ENCODE measurements around the gene CCNL2. TPM values are rescaled to one million over a fixed set of nuclear protein-coding genes. Genes with fewer than 3 reads are reported as not detected.

CCNL2 gene
- total RNA-seq, result 126 and 152 TPM in 2 replicates

GRCh38 chr1:1399187-1399871, at the start of gene CCNL2:
Gene CCNL2, minus strand, starts transcription at chr1:1399335. Its CDS starts 29 bp downstream, at chr1:1399306.

GRCh38 chr1:1435106-1435903, 36.2 kb upstream of the CCNL2 start, which contains the start of gene VWA1:
Gene VWA1, plus strand, starts transcription at chr1:1435690. Its CDS starts 59 bp downstream, at chr1:1435749.

DNA sequence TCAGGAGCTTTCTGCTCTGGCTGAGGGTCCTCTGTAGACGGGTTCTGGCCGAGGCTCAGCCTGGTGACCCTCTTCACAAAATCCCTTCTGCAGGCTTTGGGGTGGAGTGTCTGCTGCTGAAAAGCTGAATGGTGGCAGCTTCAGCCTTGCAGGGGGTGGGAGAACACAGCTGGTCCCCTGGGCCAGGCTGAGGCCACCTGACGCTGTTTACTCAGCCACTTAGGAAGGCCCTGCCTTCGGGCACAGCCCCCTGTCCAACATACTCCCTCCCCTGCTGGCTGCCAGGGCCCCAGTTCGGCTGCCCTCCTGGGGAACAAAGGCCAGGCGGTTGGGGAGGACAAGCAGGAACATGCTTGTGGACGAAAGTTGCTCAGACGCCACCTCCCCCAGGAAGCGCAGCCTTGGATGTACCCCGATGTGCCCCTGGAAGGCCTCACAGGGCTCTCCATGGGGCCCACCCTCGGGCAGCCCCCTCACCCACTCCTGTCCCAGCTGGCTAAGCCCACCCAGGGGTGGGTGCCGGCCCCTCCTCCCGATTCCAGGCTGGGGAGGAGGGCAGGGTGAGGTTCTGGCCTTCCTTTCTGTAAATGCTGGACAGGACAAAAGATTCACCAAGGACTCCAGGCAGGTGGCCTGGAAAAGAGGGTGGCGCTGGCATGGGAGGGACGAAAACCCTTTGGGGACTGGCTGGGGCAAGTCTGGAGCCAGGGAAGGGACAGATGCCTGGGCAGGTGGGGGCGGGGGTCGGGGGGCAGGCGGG, 22.2 kb upstream of the CCNL2 start, which contains the start of gene ANKRD65:
TSS of gene ANKRD65 (minus strand) at position 130 of the 760 bp plus-strand sequence. CDS start 271 bp downstream, outside the sequence.

DNA sequence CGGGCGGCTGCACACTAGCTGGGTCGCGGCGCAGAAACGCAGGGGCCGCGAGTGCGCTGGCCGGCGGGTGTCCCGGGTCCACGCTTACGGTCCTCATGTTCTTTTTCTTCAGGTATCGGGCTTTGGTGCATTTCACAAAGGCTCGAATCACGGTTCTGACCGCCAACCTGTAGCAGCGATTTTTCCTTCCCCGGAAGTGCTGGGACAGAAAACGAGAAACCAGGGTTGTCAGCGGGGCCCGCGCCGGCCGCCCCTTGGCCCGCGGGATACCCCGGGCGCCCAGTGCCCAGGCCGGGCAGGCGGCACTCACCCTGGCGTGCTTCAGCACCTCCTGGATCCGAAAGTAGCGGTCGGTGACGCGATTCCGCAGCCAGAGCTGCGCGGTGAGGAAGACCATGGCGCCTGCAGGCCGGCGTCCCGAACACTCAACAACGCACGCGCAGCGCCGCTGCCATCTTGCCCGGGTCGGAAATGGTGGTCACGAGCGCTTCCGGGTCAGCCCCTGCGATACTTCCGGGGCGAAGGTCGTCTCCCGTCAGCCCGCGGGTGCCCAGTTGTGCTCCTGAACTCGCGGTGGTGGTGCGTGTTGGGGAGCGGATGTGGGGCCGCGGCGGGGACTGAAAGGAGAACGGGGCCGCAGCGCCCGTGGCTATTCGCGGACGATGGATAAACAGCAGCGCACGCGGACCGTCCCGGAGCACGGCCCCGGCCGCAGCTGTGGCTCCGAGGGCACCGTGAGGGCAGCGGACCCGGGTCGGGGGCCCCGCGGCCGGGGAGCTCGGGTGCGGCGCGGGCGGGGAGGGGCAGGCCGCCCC, 7.9 kb upstream of the CCNL2 start, which contains the start of gene MRPL20:
TSS of gene MRPL20 (minus strand) at position 473 of the 815 bp plus-strand sequence. CDS start at position 397, 76 bp downstream.

GRCh38 chr1:1374929-1375662, 24.0 kb downstream of the CCNL2 start, which contains the start of gene AURKAIP1:
Gene AURKAIP1, minus strand, starts transcription at chr1:1375207. Its CDS starts 451 bp downstream, at chr1:1374756.

GRCh38 chr1:1358433-1359271, 40.5 kb downstream of the CCNL2 start, which contains the start of gene MXRA8:
Gene MXRA8, minus strand, starts transcription at chr1:1358555. Its CDS starts 51 bp downstream, at chr1:1358504.

DNA sequence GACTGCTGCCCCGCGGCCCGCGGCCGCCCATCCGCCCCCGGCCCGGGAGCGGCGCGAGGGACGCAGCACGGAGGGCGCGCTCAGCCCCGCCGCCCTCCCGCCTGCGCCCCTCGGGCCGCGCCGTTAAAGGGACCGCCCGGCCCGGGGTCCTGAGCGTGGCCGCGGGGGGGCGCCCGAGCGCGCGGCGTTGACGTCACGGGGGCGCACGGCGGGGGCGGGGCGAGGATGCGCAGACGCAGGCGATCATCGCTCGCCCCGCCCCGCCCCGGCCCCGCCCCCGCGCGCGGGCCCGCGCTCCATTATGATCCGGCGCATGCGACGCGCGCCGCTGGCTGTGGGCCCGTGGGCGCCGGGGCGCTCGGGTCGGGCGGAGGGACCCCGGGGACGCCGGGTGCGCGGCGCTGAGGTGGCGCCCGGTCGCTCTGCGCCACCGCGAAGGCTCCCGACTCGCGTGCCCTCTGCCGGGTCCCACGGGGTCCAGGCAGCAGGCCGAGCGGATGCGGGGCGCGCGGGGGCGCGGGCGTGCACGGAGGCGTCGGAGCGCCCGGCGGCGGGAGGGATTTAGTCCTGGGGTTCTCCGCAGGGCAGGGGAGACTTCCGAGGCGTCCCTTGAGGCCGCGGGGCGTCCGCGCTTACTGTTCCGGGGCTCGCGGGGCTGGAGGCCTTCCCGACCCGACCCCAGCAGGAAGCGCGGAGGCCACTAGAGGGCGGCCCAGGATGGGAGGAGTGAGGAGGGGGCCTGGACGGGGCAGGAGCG, 49.7 kb downstream of the CCNL2 start, which contains the start of gene DVL1:
TSS of gene DVL1 (minus strand) at position 163 of the 757 bp plus-strand sequence. CDS start 353 bp downstream, outside the sequence.

Other genes starting within 250 kb of the CCNL2 start
- gene TTLL10, start 225.5 kb downstream of the CCNL2 start, total RNA-seq, result not detected in 2 replicates
- 0.16 TPM in 1 of 2 replicates, not detected in the other for gene TNFRSF18, start 192.7 kb downstream of the CCNL2 start, total RNA-seq
- 0.24 TPM in 1 of 2 replicates, not detected in the other for gene TNFRSF4, start 185.2 kb downstream of the CCNL2 start, total RNA-seq
- gene SDF4, start 167.3 kb downstream of the CCNL2 start, total RNA-seq, result 112 and 134 TPM in 2 replicates
- 34.0 and 34.9 TPM in 2 replicates for gene B3GALT6, start 167.1 kb downstream of the CCNL2 start, total RNA-seq
- 0.36 and 1.1 TPM in 2 replicates for gene C1QTNF12, start 152.6 kb downstream of the CCNL2 start, total RNA-seq
- 41.2 and 44.0 TPM in 2 replicates for gene UBE2J2, start 125.5 kb downstream of the CCNL2 start, total RNA-seq
- 0.97 and 1.3 TPM in 2 replicates for gene SCNN1D, start 118.9 kb downstream of the CCNL2 start, total RNA-seq
- gene ACAP3, start 91.4 kb downstream of the CCNL2 start, total RNA-seq, result 49.7 and 57.1 TPM in 2 replicates
- 21.9 and 27.4 TPM in 2 replicates for gene PUSL1, start 90.7 kb downstream of the CCNL2 start, total RNA-seq
- gene INTS11, start 74.7 kb downstream of the CCNL2 start, total RNA-seq, result 56.1 and 62.1 TPM in 2 replicates
- 19.1 and 24.0 TPM in 2 replicates for gene CPTP, start 74.5 kb downstream of the CCNL2 start, total RNA-seq
- 0.32 and 0.36 TPM in 2 replicates for gene TAS1R3, start 68.1 kb downstream of the CCNL2 start, total RNA-seq
- 64.8 and 74.8 TPM in 2 replicates for gene DVL1, start 49.9 kb downstream of the CCNL2 start, total RNA-seq
- gene MXRA8, start 40.8 kb downstream of the CCNL2 start, total RNA-seq, result 621 and 684 TPM in 2 replicates
- 37.2 and 56.3 TPM in 2 replicates for gene AURKAIP1, start 24.1 kb downstream of the CCNL2 start, total RNA-seq
- gene MRPL20, start 8.0 kb upstream of the CCNL2 start, total RNA-seq, result 47.4 and 54.9 TPM in 2 replicates
- gene ANKRD65, start 21.9 kb upstream of the CCNL2 start, total RNA-seq, result 0.81 and 0.85 TPM in 2 replicates
- gene VWA1, start 36.4 kb upstream of the CCNL2 start, total RNA-seq, result 2.4 and 3.4 TPM in 2 replicates
- under 0.01 TPM in 2 replicates for gene ATAD3C, start 50.4 kb upstream of the CCNL2 start, total RNA-seq
- 12.8 and 18.0 TPM in 2 replicates for gene ATAD3B, start 72.4 kb upstream of the CCNL2 start, total RNA-seq
- gene ATAD3A, start 112.8 kb upstream of the CCNL2 start, total RNA-seq, result 26.9 and 27.2 TPM in 2 replicates
- 4.7 and 6.7 TPM in 2 replicates for gene TMEM240, start 141.3 kb upstream of the CCNL2 start, total RNA-seq
- gene SSU72, start 175.5 kb upstream of the CCNL2 start, total RNA-seq, result 75.3 and 79.8 TPM in 2 replicates
- gene FNDC10, start 200.8 kb upstream of the CCNL2 start, total RNA-seq, result 2.4 and 2.6 TPM in 2 replicates
- gene MIB2, start 216.2 kb upstream of the CCNL2 start, total RNA-seq, result 57.0 and 72.5 TPM in 2 replicates
- 0.24 and 0.49 TPM in 2 replicates for gene MMP23B, start 232.8 kb upstream of the CCNL2 start, total RNA-seq

All from hair follicle dermal papilla cell (primary cell).